ENCODE measurements around the gene MMP12.

MMP12 gene

DNA sequence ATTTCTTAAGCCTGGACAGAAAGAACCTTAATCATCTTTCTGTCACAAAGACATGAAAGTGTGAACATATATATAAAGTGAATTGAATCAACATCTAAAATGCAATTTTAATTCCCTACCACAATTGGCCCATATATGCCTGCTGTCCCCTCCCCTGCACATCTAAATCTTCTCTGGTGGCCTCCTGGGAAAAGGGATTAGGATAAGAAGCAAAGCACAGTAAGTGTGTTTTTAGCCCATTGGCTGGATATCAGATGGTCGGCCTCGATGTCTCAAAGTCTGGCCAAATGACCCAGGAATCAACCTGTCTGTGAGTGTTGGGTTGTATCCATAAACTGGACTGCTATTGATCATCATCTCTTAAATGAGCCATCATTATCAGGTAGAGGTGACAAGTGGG is 37.1 kb downstream of the MMP12 start:
- Histone ChIP-seq H3K27ac (ENCODE audit: low read depth, low read length) (no peak overlapping the region), H3K27me3 (ENCODE audit: control insufficient read depth, low read length) (no peaks in the 10 kb centered on the region), H4K20me1 (ENCODE audit: control insufficient read depth, insufficient read depth, low read depth, low read length) (no peaks in the 10 kb centered on the region), H3F3A (ENCODE audit: control insufficient read depth, insufficient read depth) (no peaks in the 10 kb centered on the region), H3K4me1 (ENCODE audit: control insufficient read depth, low read length) (no peaks in the 10 kb centered on the region), H3K79me2 (ENCODE audit: control insufficient read depth, low read length) (no peaks in the 10 kb centered on the region), H3K9me3 (ENCODE audit: control insufficient read depth, insufficient read depth, low read length) (no peaks in the 10 kb centered on the region), H3K9me2 (replicated peaks; ENCODE audit: control insufficient read depth, low read length) (no peaks in the 10 kb centered on the region), H3K36me3 (ENCODE audit: control insufficient read depth, low read length) (no peaks in the 10 kb centered on the region), H3K4me3 (ENCODE audit: low read length) (no peak overlapping the region), H3K4me2 (ENCODE audit: low read length) (no peak overlapping the region)
- TF ChIP-seq, protein P1, sequence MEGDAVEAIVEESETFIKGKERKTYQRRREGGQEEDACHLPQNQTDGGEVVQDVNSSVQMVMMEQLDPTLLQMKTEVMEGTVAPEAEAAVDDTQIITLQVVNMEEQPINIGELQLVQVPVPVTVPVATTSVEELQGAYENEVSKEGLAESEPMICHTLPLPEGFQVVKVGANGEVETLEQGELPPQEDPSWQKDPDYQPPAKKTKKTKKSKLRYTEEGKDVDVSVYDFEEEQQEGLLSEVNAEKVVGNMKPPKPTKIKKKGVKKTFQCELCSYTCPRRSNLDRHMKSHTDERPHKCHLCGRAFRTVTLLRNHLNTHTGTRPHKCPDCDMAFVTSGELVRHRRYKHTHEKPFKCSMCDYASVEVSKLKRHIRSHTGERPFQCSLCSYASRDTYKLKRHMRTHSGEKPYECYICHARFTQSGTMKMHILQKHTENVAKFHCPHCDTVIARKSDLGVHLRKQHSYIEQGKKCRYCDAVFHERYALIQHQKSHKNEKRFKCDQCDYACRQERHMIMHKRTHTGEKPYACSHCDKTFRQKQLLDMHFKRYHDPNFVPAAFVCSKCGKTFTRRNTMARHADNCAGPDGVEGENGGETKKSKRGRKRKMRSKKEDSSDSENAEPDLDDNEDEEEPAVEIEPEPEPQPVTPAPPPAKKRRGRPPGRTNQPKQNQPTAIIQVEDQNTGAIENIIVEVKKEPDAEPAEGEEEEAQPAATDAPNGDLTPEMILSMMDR (IDR thresholded peaks at IDR 0.05; ENCODE audit: low read depth, low read length, poor library complexity, severe bottlenecking) = no peak
- no peak for TF ChIP-seq EZH2phosphoT487 (IDR thresholded peaks at IDR 0.05; ENCODE audit: borderline replicate concordance, low read length)

DNA sequence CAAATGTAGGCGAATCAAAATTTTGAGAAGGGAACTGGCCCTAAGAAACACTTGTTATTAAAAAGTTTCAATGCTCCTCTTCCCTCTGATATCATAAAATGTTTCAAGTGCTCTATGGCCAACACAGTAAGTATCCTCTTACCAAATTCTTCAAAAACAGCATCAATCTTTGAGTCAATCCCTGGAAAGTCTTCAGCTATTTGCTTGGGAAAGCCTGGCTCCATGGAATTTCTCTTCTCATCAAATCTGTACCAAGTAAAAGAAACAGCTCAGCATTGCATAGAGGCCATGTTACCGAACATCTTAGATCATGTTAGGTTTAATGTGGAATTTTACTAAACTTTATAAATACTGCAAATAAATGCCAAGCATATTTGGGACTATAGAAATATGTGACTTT is 37.6 kb downstream of the MMP12 start:
- no peak overlapping the region for H3K4me2 ChIP-seq (ENCODE audit: low read length)
- H3F3A ChIP-seq (ENCODE audit: control insufficient read depth, insufficient read depth) = no peaks in the 10 kb centered on the region
- no peaks in the 10 kb centered on the region for H3K36me3 ChIP-seq (ENCODE audit: control insufficient read depth, low read length)
- no peaks in the 10 kb centered on the region for H3K27me3 ChIP-seq (ENCODE audit: control insufficient read depth, low read length)
- no peak overlapping the region for H3K4me3 ChIP-seq (ENCODE audit: low read length)
- TF ChIP-seq, protein P1 (IDR thresholded peaks at IDR 0.05; ENCODE audit: low read depth, low read length, poor library complexity, severe bottlenecking) = no peak
- no peak for TF ChIP-seq EZH2phosphoT487 (IDR thresholded peaks at IDR 0.05; ENCODE audit: borderline replicate concordance, low read length)
- H3K4me1 ChIP-seq (ENCODE audit: control insufficient read depth, low read length) = no peaks in the 10 kb centered on the region
- H3K27ac ChIP-seq (ENCODE audit: low read depth, low read length) = no peak overlapping the region
- H3K9me3 ChIP-seq (ENCODE audit: control insufficient read depth, insufficient read depth, low read length) = no peaks in the 10 kb centered on the region
- no peaks in the 10 kb centered on the region for H3K9me2 ChIP-seq (replicated peaks; ENCODE audit: control insufficient read depth, low read length)
- H3K79me2 ChIP-seq (ENCODE audit: control insufficient read depth, low read length) = no peaks in the 10 kb centered on the region
- H4K20me1 ChIP-seq (ENCODE audit: control insufficient read depth, insufficient read depth, low read depth, low read length) = no peaks in the 10 kb centered on the region

DNA sequence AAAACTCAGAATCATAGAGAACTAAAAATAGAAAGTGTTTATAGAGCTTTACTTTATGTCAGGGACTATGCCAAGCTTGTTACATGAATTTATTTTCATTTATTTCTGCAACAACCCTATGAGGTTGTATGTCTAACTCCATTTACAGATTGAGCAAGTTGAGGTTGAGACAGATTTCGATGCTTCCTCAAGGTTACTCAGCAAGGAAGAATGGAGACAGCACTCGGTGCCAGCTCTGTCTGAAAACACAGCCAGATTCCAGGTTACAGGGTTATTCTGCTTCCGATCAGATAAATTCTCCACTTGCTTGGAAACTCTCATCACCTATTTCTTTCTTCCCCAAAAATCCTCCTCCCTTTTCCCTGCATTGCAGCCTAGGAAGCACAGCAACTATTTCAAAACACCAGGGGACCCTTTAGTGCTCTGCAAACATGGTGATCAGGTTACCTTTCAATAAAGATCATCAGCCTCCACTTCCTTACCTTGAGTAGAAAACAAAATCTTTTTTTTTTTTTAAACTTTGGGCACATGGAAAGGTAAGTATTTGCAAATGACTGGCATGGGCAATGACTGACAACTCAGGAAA is 38.4 kb downstream of the MMP12 start:
- no peaks in the 10 kb centered on the region for H3K9me3 ChIP-seq (ENCODE audit: control insufficient read depth, insufficient read depth, low read length)
- H3K36me3 ChIP-seq (ENCODE audit: control insufficient read depth, low read length) = no peaks in the 10 kb centered on the region
- TF ChIP-seq, protein P1 (IDR thresholded peaks at IDR 0.05; ENCODE audit: low read depth, low read length, poor library complexity, severe bottlenecking) = no peak
- no peak for TF ChIP-seq EZH2phosphoT487 (IDR thresholded peaks at IDR 0.05; ENCODE audit: borderline replicate concordance, low read length)
- no peaks in the 10 kb centered on the region for H4K20me1 ChIP-seq (ENCODE audit: control insufficient read depth, insufficient read depth, low read depth, low read length)
- H3K27ac ChIP-seq (ENCODE audit: low read depth, low read length) = no peak overlapping the region
- no peak overlapping the region for H3K4me2 ChIP-seq (ENCODE audit: low read length)
- no peaks in the 10 kb centered on the region for H3K9me2 ChIP-seq (replicated peaks; ENCODE audit: control insufficient read depth, low read length)
- H3F3A ChIP-seq (ENCODE audit: control insufficient read depth, insufficient read depth) = no peaks in the 10 kb centered on the region
- H3K4me3 ChIP-seq (ENCODE audit: low read length) = no peak overlapping the region
- H3K27me3 ChIP-seq (ENCODE audit: control insufficient read depth, low read length) = no peaks in the 10 kb centered on the region
- H3K4me1 ChIP-seq (ENCODE audit: control insufficient read depth, low read length) = no peaks in the 10 kb centered on the region
- H3K79me2 ChIP-seq (ENCODE audit: control insufficient read depth, low read length) = no peaks in the 10 kb centered on the region

Measured in DOHH2 (cell line).